ENCODE results near the gene TMOD1. TPM values are rescaled to one million over a fixed set of nuclear protein-coding genes. Genes with fewer than 3 reads are reported as not detected.
"Not testable (repeated sequence)": the region's sequence is repeated elsewhere in the genome, so short reads cannot be mapped to it uniquely, and the experiment has no call there.

TMOD1 gene
- total RNA-seq, 4 donors from 2014 or later = 30.0 to 47.0 (median 36.0) TPM

GRCh38 chr9:97574921-97575672, 73.6 kb downstream of the TMOD1 start:
- TF ChIP-seq EP300 (IDR thresholded peaks at IDR 0.05) = peak in 1 of 2 donors; percentile 44
- WGBS, 2 donors = 77 to 88% methylated on average over 21 of the region's 21 CpGs
- H3K27ac ChIP-seq = peak overlapping the region in 1 of 4 donors; percentile 5
- not testable (repeated sequence) for H3K27me3 ChIP-seq; DNase-seq (ENCODE audit: low spot score in 2 of 2); H3K9me3 ChIP-seq
- peak overlapping the region in 3 of 4 donors; percentile 9 to 38 (median 21) for H3K4me3 ChIP-seq
- H3K36me3 ChIP-seq = peaks cover 0 to 41% (median 0%) of the 10 kb centered on the region in 3 donors
- peaks cover 0 to 19% (median 0%) of the 10 kb centered on the region in 4 donors for H3K4me1 ChIP-seq

GRCh38 chr9:97575673-97576200, 74.3 kb downstream of the TMOD1 start:
- Histone ChIP-seq H3K4me3 (peak overlapping the region in 2 of 4 donors; percentile 9 to 38), H3K4me1 (peaks cover 0 to 14% (median 0%) of the 10 kb centered on the region in 4 donors), H3K9me3 (no peaks in the 10 kb centered on the region), H3K27me3 (no peaks in the 10 kb centered on the region), H3K36me3 (peaks cover 0 to 34% (median 0%) of the 10 kb centered on the region in 3 donors), H3K27ac (peak overlapping the region in 1 of 4 donors; percentile 5)
- DNase-seq (ENCODE audit: low spot score in 2 of 2) = no peak
- no peak for TF ChIP-seq EP300 (IDR thresholded peaks at IDR 0.05)
- no peak for TF ChIP-seq CTCF (IDR thresholded peaks at IDR 0.05)
- TF ChIP-seq POLR2A (IDR thresholded peaks at IDR 0.05) = no peak
- 84 to 86% methylated on average over 11 of the region's 11 CpGs for WGBS, 2 donors

- no peak for TF ChIP-seq EP300 (IDR thresholded peaks at IDR 0.05)
- no peak for TF ChIP-seq POLR2A (IDR thresholded peaks at IDR 0.05)
- no peak for TF ChIP-seq CTCF (IDR thresholded peaks at IDR 0.05)
- H3K27ac ChIP-seq = no peak overlapping the region
- peaks cover 0 to 32% (median 0%) of the 10 kb centered on the region in 3 donors for H3K36me3 ChIP-seq
- H3K27me3 ChIP-seq = no peaks in the 10 kb centered on the region
- peaks cover 0 to 6% (median 0%) of the 10 kb centered on the region in 4 donors for H3K4me1 ChIP-seq
- no peak overlapping the region for H3K4me3 ChIP-seq
- DNase-seq (ENCODE audit: low spot score in 2 of 2) = no peak
- 69 to 70% methylated on average over 5 of the region's 5 CpGs for WGBS, 2 donors
- no peaks in the 10 kb centered on the region for H3K9me3 ChIP-seq
Measured at GRCh38 chr9:97577051-97577450, 75.6 kb downstream of the TMOD1 start.

- DNase-seq (ENCODE audit: low spot score in 2 of 2) = no peak
- no peak overlapping the region for H3K27ac ChIP-seq
- no peaks in the 10 kb centered on the region for H3K27me3 ChIP-seq
- 75% methylated on average over 5 of the region's 5 CpGs for WGBS, 2 donors
- no peak overlapping the region for H3K4me3 ChIP-seq
- peaks cover 0 to 6% (median 0%) of the 10 kb centered on the region in 4 donors for H3K4me1 ChIP-seq
- peaks cover 0 to 20% (median 0%) of the 10 kb centered on the region in 3 donors for H3K36me3 ChIP-seq
- no peaks in the 10 kb centered on the region for H3K9me3 ChIP-seq
- TF ChIP-seq EP300 (IDR thresholded peaks at IDR 0.05) (no peak), CTCF (IDR thresholded peaks at IDR 0.05) (no peak), POLR2A (IDR thresholded peaks at IDR 0.05) (no peak)
Measured at GRCh38 chr9:97578846-97579245, 77.4 kb downstream of the TMOD1 start.

- DNase-seq (ENCODE audit: low spot score in 2 of 2) = no peak
- H3K27ac ChIP-seq = no peak overlapping the region
- no peaks in the 10 kb centered on the region for H3K27me3 ChIP-seq
- peaks cover 0 to 9% (median 0%) of the 10 kb centered on the region in 3 donors for H3K36me3 ChIP-seq
- peaks cover 0 to 6% (median 0%) of the 10 kb centered on the region in 4 donors for H3K4me1 ChIP-seq
- WGBS, 2 donors = 45 to 61% methylated on average over 2 of the region's 2 CpGs
- H3K9me3 ChIP-seq = no peaks in the 10 kb centered on the region
- TF ChIP-seq EP300 (IDR thresholded peaks at IDR 0.05) (no peak), CTCF (IDR thresholded peaks at IDR 0.05) (no peak), POLR2A (IDR thresholded peaks at IDR 0.05) (no peak)
- H3K4me3 ChIP-seq = no peak overlapping the region
Measured at GRCh38 chr9:97579914-97580313, 78.4 kb downstream of the TMOD1 start.

- WGBS, 2 donors = 100% methylated on average over 1 of the region's 3 CpGs; no CpG with 5 or more reads in 1 of the 2 donors
- H3K36me3 ChIP-seq; H3K4me1 ChIP-seq; H3K4me3 ChIP-seq; H3K27me3 ChIP-seq; H3K9me3 ChIP-seq; H3K27ac ChIP-seq; DNase-seq (ENCODE audit: low spot score in 2 of 2): not testable (repeated sequence)
Measured at GRCh38 chr9:97581590-97581989, 80.1 kb downstream of the TMOD1 start.

GRCh38 chr9:97584778-97585177, 83.3 kb downstream of the TMOD1 start:
- WGBS, 2 donors = no CpG with 5 or more reads among the region's 2 CpGs
- not testable (repeated sequence) for H3K9me3 ChIP-seq; H3K4me1 ChIP-seq; H3K27me3 ChIP-seq; DNase-seq (ENCODE audit: low spot score in 2 of 2); H3K4me3 ChIP-seq; H3K27ac ChIP-seq; H3K36me3 ChIP-seq

GRCh38 chr9:97586909-97587308, 85.4 kb downstream of the TMOD1 start:
- H3K4me3 ChIP-seq = not testable (repeated sequence)

More at GRCh38 chr9:97586909-97587308, 85.4 kb downstream of the TMOD1 start:
- 88 to 96% methylated on average over 6 to 7 of the region's 7 CpGs for WGBS, 2 donors
- H3K9me3 ChIP-seq; H3K27me3 ChIP-seq; H3K36me3 ChIP-seq; H3K4me1 ChIP-seq; H3K27ac ChIP-seq; DNase-seq (ENCODE audit: low spot score in 2 of 2): not testable (repeated sequence)
